CD4-positive, alpha-beta T cell treated with Interleukin-12 subunit alpha and Interleukin-12 subunit beta, for 1 hour (primary cell): ENCODE data around the gene ZBTB12.
A peak's percentile ranks its signal among the peaks of the same experiment; 100 is the strongest.
"Not testable (repeated sequence)": the region's sequence is repeated elsewhere in the genome, so short reads cannot be mapped to it uniquely, and the experiment has no call there.

Source experiments
- DNase-seq: peaks from one replicate; pipeline ENCODE4 v3.0.0-alpha.2; 2020

Gene ZBTB12

DNA sequence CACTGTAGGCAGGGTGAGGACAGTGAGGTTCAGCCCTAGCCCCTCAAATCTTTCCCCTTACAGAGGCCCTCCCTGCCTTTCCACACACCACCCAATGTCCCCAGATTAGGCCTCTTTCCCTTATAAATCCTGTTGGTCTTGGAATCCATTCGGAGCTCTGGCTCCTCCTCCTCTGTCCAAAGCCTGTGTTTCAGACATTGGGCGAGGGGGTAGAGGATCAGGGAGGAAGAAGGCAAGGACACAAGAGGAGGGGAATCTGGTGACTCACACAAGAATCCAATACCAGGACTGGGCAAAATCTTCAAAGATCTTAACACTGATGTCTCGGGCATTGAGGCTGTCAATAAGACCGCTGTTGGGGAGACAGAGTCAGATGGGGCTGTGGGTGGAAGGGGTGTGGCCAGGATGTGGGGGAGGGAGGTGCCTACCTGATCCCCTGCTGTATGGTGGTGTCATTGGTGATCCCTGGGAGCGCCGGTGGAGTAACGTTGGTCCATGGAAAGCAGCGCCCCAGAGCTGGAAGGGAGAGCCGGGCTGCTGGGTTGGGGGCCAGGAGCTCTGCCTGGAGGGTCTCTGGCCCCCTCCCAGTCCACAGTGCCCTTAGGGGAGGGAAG, 30.7 kb downstream of the ZBTB12 start:
- DNase-seq, result no peak

DNA sequence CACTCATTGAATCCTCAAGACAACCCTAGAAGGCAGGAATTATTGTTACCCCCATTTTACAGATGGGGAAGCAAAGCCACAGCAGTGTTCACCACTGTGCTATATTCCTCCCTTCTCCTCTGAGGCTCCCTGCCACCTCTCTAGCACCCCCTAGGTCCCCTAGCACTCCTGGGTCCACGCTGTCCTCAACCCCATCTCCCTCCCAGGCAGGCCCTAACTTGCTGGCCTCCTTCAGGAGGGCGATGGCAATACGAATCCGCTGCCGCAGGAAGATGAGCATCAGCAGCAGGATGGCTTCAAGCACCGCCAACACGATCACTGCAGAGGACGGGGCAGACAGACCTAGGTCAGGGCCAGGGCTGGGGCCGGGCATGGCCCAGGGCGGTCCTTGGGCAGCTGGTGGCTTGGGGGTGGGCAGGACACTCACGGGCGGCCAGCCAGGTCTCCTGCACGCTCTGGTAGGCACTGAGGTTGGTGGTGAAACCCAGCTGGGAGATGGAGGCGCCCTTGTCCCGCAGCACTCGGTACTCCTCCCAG, 31.4 kb downstream of the ZBTB12 start:
- DNase-seq, result no peak

DNA sequence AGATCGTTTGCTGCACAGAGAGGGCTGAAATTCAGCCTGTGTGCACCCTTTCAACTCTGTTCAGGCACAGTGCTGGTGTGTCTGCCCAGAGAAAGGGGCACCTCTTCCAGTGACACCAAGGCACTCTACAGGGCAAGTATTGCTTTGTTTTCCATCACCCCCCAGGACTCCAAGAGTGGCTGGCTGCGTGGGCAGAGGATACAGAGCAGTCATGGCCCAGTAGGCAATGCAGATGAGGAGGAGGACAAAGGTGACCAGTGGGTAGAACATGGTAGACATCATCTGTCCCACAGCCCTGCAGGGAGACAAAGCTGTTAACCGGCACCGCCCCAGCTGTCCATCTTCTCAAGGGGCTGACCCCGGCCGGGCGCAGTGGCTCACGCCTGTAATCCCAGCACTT, 32.5 kb downstream of the ZBTB12 start:
- DNase-seq, result no peak

DNA sequence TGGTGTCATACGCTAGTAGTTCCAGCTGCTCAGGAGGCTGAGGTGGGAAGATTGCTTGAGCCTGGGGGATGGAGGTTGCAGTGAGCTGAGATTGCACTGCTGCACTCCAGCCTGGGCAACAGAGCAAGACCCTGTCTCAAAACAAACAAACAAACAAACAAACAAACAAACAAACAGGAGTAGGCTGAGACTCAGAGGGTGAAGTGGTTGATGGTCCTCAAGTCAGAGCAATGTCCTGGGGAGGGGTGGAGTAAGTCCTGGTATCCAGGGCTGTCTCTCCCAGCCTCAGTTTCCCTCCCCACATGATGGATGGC, 33.3 kb downstream of the ZBTB12 start:
- not testable (repeated sequence) for DNase-seq

DNA sequence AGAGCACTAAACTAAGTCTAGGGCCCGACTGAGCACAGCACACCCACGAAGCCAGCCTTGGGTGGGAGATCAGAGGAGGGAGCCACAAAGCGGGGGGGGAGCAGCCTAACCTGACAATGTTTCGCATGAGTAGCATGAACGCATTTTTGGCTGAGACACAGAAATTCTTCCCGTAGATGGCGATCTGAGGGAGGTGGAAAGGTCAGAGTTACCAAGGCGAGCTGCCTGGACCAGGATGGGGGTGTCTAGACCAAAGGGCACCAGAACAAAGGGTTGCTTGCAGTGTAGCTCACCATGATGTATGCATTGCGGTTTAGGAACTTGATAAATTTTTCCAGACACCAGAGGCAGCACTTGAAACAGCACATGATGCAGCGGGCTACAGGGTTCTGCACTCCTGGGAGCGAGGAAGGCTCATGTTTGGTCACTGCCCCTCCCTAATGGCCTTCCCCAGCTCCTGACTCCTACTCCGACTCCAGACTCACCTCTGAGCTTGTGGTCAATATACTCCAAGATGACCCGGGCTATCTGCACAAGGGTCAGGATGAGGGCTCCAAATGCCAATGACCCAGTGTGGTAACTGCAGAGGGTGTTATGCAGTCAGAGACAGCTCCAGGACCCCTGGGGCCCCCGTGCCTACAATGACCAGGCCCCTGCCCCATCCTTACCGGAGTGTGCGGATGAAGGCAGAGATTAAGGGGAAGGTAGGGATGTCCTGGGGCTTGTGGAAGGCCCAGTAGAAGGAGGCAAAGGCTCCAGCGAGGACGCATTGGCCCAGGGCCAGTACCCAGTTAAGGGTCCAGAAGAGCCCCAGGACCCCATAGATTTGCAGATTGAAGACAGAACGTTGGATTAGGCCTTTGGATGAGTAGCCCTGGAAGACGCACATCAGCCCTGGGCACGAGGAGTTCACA, 36.4 kb downstream of the ZBTB12 start:
- DNase-seq, result no peak

DNA sequence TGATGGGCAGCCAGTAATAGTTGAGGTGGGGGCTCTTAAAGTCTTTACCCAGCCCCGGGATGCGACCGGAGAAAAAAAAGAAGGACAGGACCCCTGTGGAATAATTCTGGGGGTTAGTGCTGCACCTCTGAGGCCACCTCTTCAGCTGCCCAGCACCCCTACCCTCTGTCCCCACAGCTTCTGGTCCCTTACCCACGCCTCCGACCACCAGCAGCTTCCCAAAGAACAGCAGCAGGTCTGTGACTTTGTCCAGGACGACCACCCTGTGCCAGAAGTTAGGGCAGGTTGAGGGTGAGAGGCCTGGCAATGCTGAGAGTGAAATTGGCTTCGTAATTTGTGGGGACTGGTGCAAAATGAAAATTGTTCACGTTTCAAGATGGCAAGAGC, 37.1 kb downstream of the ZBTB12 start:
- DNase-seq, result no peak

DNA sequence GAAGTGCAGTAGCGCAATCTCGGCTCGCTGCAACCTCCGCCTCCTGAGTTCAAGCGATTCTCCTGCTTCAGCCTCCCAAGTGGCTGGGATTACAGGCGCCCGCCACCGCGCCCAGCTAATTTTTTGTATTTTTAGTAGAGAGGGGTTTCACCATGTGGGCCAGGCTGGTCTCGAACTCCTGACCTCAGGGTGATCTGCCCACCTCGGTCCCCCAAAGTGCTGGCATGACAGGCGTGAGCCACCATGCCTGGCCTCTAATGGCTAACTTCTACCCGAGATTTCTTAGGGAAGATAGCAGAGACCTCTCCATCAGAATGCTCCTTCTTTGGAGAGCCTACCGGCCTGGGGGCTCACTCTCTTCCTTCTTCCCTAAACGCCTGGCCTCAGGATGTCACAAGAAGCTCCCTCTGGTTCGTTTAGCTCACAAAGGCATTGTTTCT, 37.7 kb downstream of the ZBTB12 start:
- not testable (repeated sequence) for DNase-seq

DNA sequence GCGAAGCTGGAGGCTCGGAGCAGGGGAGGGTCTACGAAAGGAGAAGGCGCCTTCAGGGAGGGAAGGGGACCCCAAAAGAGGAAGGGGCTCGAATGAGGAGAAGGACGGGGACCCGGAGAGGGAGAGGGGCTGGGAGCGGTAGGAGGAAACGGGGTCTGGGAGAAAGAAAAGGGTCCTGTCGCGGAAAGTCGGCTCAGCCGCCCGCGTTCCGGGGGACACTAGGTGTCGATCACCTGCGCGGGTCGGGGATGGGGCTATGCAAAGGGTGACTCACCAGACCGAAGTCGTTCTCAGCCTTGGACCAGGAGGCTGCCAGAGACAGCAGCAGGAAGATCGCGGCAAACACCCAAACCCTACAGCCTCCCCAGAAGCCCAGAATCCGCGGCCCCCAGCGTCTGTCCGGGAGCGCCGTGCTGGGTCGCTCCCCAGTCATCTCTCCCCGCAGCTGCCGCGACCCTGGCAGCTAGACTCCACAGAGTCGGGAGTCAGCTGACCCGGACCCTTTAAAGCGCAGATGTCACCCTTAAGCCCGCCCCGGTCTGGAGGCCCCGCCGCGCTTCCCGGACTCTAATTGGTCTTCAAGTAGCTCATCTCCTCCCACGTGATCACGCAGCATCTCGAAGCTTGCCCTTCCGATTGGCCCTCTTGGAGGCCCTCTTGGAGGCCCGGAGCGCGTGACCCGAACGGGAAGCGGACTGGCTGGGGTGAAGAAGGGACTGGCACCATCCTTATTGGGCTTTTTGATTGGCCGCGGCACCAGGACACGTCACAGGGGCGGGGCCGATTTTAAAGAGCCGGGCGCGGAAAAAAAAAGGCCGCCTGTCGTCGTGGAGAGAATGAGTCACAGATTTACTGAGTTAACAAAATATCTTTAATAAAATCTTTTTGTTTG, 39.3 kb downstream of the ZBTB12 start, which contains the start of gene NEU1:
Gene NEU1 (minus strand): TSS at position 478 of the 892 bp plus-strand sequence. CDS start 45 bp downstream, at position 433.
- DNase-seq, result peak; percentile 100

DNA sequence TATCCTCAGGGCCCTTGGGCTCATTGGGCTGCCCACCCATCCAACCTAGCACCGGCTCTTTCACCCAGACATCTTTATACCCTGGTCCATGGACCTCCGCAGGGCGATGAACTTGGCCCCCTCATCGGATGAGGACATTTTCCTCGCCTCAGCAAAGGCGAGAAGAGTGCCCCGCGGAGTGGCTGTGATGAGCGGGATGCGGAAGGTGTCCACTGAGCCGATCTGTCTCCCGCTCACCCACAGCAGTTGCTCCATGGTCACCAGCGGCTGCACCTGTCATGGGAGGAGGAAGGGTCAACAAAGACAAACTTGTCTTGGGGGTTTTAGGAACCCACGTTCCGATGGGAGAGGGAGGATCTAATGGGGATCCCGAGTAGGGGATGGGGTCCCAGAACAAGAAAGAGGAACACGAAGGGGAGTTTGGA, 40.0 kb downstream of the ZBTB12 start:
- DNase-seq, result no peak

DNA sequence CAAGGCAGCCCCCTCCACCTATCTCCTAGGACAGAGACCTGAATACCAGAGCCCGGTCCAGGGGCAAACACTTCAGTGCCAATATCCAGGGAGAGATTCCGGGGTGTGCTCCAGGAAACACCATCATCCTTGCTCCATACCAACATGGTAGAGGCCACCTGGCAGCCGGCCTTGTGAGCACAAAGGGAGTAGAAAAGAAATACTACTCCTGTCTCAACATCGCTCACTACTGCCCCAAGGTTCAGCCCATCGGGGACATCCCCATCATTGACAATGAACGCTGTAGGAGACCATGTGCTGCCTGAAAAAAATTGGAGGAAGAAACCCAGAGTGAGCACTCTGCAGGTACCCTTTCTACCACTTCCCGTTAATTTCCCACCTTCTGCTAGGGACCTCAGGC, 40.7 kb downstream of the ZBTB12 start:
- DNase-seq, result no peak

DNA sequence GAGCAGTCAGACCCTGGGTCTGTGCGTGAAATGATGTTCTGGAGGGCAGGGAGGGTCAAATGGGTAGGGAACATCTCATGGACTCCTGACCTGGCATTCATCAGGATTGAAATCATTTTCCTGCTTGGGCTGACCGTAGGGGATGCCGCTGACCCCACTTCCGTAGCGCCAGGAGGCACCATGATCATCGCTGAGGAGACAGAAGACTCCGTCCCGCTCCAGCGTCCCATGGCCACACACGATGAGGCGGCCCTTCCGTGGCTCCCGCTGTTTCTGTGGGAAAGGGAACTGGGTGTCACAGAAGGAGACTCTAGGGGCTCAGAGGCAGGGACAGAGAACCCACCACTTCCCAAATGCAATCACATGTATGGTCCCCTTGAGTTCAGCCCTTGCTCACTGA, 41.5 kb downstream of the ZBTB12 start:
- no peak for DNase-seq

DNA sequence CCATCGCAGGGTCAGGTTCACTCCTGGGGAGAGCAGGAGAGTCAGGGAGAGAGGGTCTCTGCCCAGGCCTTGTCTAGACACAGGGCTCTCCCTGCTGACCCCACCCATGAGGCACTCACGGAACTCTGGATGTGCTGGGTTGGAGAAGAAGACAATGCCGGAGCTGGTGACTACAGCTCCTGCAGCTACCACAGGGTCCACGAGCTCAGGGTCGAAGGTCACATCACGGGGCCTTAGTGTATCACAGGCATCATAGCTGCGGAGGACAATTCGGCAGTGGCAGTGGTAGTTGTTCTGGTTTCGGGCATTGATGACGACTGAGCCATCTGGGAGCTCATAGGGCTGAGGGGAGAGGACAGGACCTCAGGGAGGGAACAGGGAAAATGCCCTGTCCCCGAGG, 42.0 kb downstream of the ZBTB12 start:
- no peak for DNase-seq

DNA sequence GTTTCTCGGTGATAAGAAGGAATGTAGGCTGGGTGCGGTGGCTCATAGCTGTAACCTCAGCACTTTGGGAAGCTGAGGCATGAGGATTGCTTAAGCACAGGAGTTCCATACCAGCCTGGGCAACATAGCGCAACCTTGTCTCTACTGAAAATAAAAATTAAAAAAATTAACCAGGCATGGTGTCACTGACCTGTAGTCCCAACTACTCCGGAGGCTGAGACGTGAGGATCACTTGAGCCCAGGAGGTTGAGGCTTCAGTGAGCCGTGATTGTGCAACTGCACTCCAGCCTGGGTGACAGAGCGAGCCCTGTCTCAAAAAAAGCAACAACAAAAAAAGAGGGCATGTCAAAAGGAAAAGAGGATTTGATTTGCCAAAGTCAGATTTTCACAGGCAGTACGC, 43.2 kb downstream of the ZBTB12 start:
- no peak for DNase-seq

DNA sequence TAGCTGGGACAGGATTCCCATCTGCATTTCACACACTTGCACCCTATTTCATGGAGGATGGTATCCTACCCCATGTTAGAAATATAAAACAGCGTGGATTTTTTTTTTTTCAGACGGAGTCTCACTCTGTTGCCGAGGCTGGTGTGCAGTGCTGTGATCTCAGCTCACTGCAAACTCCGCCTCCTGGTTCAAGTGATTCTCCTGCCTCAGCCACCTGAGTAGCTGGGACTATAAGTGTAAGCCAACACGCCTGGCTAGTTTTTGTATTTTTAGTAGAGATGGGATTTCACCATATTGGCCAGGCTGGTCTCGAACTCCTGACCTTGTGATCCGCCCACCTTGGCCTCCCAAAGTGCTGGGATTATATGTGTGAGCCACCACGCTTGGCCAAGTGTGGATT, 44.1 kb downstream of the ZBTB12 start:
- DNase-seq, result not testable (repeated sequence)

DNA sequence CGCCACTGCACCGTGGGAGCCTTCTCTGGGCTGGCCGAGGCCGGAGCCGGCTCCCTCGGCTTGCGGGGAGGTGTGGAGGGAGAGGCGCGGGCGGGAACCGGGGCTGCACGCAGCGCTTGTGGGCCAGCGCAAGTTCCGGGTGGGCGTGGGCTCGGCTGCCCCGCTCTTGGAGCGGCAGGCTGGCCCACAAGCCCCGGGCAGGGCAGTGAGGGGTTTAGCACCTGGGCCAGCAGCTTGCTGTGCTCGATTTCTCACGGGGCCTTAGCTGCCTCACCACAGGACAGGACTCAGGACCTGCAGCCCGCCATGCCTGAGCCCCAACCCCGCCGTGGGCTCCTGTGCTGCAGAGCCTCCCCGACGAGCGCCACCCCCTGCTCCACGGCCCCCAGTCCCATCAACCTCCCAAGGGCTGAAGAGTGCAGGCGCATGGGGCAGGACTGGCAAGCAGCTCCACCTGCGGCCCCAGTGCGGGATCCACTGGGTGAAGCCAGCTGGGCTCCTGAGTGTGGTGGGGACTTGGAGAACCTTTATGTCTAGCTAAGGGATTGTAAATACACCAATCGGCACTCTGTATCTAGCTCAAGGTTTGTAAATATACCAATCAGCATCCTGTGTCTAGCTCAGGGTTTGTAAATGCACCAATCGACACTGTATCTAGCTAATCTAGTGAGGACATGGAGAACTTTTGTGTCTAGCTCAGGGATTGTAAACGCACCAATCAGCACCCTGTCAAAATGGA, 49.7 kb downstream of the ZBTB12 start:
- not testable (repeated sequence) for DNase-seq

DNA sequence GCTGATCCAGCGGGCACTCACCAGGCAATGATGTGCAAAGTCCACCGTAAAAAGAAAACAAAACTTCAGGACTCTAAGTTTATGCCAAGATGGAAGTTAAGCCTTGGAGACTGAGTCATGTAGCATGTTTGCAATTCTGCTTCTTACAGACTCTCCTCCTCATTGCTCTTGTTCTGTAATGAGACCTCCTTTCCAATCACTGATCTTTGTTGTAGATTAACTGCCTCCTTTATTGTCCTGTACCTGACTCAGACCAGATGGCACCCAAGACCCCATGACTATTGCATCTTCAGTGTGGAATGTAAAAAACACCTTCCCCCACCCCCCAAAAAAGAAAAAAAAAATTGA, 50.4 kb downstream of the ZBTB12 start:
- DNase-seq, result no peak

DNA sequence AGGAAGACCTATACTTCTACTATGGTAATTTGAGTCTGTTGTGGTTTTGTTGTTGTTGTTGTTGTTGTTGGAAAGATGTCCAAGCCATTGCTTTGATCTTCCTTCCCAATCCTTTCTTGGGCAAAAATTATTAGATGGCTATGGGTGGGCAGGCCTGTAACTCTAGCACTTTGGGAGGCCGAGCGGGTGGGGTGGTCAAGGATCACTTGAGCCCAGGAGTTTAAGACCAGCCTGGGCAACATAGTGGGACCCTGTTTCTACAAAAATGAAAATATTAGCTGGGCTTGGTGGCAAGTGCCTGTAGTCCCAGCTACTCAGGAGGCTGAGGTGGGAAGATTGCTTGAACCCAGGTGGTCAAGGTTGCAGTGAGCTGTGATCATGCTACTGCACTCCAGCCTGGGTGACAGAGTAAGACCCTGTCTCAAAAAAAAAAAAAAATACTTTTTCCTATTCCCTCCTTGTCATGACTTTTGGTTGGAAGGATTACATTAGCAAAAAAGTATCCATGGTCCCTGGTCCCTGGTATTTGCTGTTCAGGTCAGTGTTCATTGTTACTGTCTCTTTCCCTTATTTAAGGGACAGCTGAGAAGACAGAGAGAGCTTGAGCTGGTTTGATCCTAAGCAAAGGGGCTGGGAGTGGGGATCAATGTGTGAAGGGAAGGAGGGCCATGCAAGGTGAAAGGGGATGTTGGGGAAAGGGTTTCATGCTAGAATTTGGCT, 51.0 kb downstream of the ZBTB12 start:
- no peak for DNase-seq
